GM18505 (cell line): ENCODE results near the gene ATXN1.

Experiments
- ATAC-seq: cut with Tn5 transposase; IDR thresholded peaks from one replicate; pipeline ENCODE4 v1.9.1; 2021; ENCODE audit not compliant: unreplicated experiment
- POLR2A ChIP-seq: IDR thresholded peaks from 4 replicates; pipeline ENCODE4 v1.6.1; 2011; ENCODE audit warnings: borderline replicate concordance; ENCODE audit not compliant: insufficient read depth, insufficient read length; ENCODE audit errors: extremely low read depth

The ATXN1 gene

GRCh38 chr6:16480763-16481560, 280.3 kb downstream of the ATXN1 start:
- no peak for ATAC-seq
- TF ChIP-seq POLR2A = no peak

GRCh38 chr6:16477367-16478149, 283.7 kb downstream of the ATXN1 start:
- peak; percentile 17 for TF ChIP-seq POLR2A
- no peak for ATAC-seq

- ATAC-seq = no peak
- TF ChIP-seq POLR2A = no peak
Observed at GRCh38 chr6:16476861-16477260, 284.4 kb downstream of the ATXN1 start.

GRCh38 chr6:16475494-16475781, 285.8 kb downstream of the ATXN1 start:
- TF ChIP-seq POLR2A = no peak
- ATAC-seq = no peak

GRCh38 chr6:16474772-16475493, 286.3 kb downstream of the ATXN1 start:
- ATAC-seq = no peak
- no peak for TF ChIP-seq POLR2A

- no peak for TF ChIP-seq POLR2A
- no peak for ATAC-seq
Observed at GRCh38 chr6:16473908-16474771, 287.1 kb downstream of the ATXN1 start.

GRCh38 chr6:16473184-16473907, 287.9 kb downstream of the ATXN1 start:
- no peak for TF ChIP-seq POLR2A
- ATAC-seq = peak; percentile 37

- ATAC-seq = no peak
- peak; percentile 15 for TF ChIP-seq POLR2A
Observed at GRCh38 chr6:16472349-16473069, 288.8 kb downstream of the ATXN1 start.

- ATAC-seq = no peak
- no peak for TF ChIP-seq POLR2A
Observed at GRCh38 chr6:16471910-16472297, 289.4 kb downstream of the ATXN1 start.

- no peak for TF ChIP-seq POLR2A
- ATAC-seq = peak; percentile 66
Observed at GRCh38 chr6:16471222-16471909, 289.9 kb downstream of the ATXN1 start.

GRCh38 chr6:16470502-16471221, 290.6 kb downstream of the ATXN1 start:
- no peak for ATAC-seq
- TF ChIP-seq POLR2A = no peak

- TF ChIP-seq POLR2A = no peak
- ATAC-seq = no peak
Observed at GRCh38 chr6:16468991-16469615, 292.2 kb downstream of the ATXN1 start.
